Astrocyte (in vitro differentiated cells and primary cell): ENCODE results near the gene PCNT. TPM values are rescaled to one million over a fixed set of nuclear protein-coding genes. Genes with fewer than 3 reads are reported as not detected.

Source experiments
- DNase-seq: peaks from one replicate; pipeline ENCODE4 v3.0.0-alpha.2; 2010; ENCODE audit warnings: low read depth
- FAIRE-seq: peaks from 2 replicates; lab custom pipeline; 2011; peaks lifted over from hg19 to GRCh38; lab: Jason Lieb, UNC
- H2AFZ ChIP-seq: 2 replicates; pipeline ENCODE4 v1.6.0; 2012; ENCODE audit warnings: low read depth, low read length, inconsistent platforms
- H3K27ac ChIP-seq: 2 replicates; pipeline ENCODE4 v1.5.1; 2011; ENCODE audit warnings: low read depth, low read length, inconsistent platforms
- H3K27me3 ChIP-seq: 2 replicates; pipeline ENCODE4 v1.6.0; 2011; ENCODE audit warnings: low read length, inconsistent platforms; ENCODE audit not compliant: insufficient read depth
- H3K36me3 ChIP-seq: 2 replicates; pipeline ENCODE4 v1.5.1; 2011; ENCODE audit warnings: low read length, inconsistent platforms; ENCODE audit not compliant: insufficient read depth
- H3K4me1 ChIP-seq: 2 replicates; pipeline ENCODE4 v1.5.1; 2011; ENCODE audit warnings: low read length, inconsistent platforms; ENCODE audit not compliant: insufficient read depth
- H3K4me2 ChIP-seq: 2 replicates; pipeline ENCODE4 v1.6.0; 2012; ENCODE audit warnings: low read length, inconsistent platforms
- H3K4me3 ChIP-seq: 2 replicates; pipeline ENCODE4 v1.5.1; 2011; ENCODE audit warnings: low read depth, mild to moderate bottlenecking, low read length, inconsistent platforms; ENCODE audit not compliant: insufficient read depth
- H3K79me2 ChIP-seq: 2 replicates; pipeline ENCODE4 v1.6.0; 2012; ENCODE audit warnings: mild to moderate bottlenecking, low read length, inconsistent platforms; ENCODE audit not compliant: insufficient read depth
- H3K9ac ChIP-seq: 2 replicates; pipeline ENCODE4 v1.6.0; 2012; ENCODE audit warnings: mild to moderate bottlenecking, low read length, inconsistent platforms
- H3K9me3 ChIP-seq: 2 replicates; pipeline ENCODE4 v1.5.1; 2012; ENCODE audit warnings: low read depth, mild to moderate bottlenecking, low read length, inconsistent platforms; ENCODE audit not compliant: insufficient read depth
- H4K20me1 ChIP-seq: 2 replicates; pipeline ENCODE4 v1.6.0; 2012; ENCODE audit warnings: low read length, inconsistent platforms; ENCODE audit not compliant: insufficient read depth
- H3K27ac Mint-ChIP-seq: one replicate; pipeline ENCODE4 v1.8.0; 2021; ENCODE audit warnings: mild to moderate bottlenecking, mixed read lengths; ENCODE audit not compliant: unreplicated experiment
- H3K27me3 Mint-ChIP-seq: one replicate; pipeline ENCODE4 v1.8.0; 2021; ENCODE audit warnings: low read depth, mixed read lengths; ENCODE audit not compliant: unreplicated experiment
- H3K36me3 Mint-ChIP-seq: one replicate; pipeline ENCODE4 v1.8.0; 2021; ENCODE audit warnings: low read depth, mixed read lengths; ENCODE audit not compliant: unreplicated experiment
- H3K4me1 Mint-ChIP-seq: one replicate; pipeline ENCODE4 v1.8.0; 2021; ENCODE audit warnings: low read depth, mixed read lengths; ENCODE audit not compliant: unreplicated experiment
- H3K4me3 Mint-ChIP-seq: one replicate; pipeline ENCODE4 v1.8.0; 2021; ENCODE audit warnings: mild to moderate bottlenecking, moderate library complexity, mixed read lengths; ENCODE audit not compliant: unreplicated experiment
- H3K9me3 Mint-ChIP-seq: one replicate; pipeline ENCODE4 v1.8.0; 2021; ENCODE audit warnings: mild to moderate bottlenecking, mixed read lengths; ENCODE audit not compliant: unreplicated experiment
- EZH2 ChIP-seq: IDR thresholded peaks from 2 replicates; pipeline ENCODE4 v1.6.1; 2012; ENCODE audit warnings: mild to moderate bottlenecking, low read length, inconsistent platforms; ENCODE audit not compliant: insufficient read depth
- total RNA-seq: library from RNA; stranded (reverse); gene quantifications from 2 replicates; pipeline ENCODE4 v1.2.1, GENCODE V29; 2021
- TF ChIP-seq, protein P1 (sequence below): IDR thresholded peaks from 2 replicates; pipeline ENCODE4 v1.5.1; 2011; ENCODE audit warnings: low read depth, mild to moderate bottlenecking, inconsistent platforms, low read length, moderate library complexity; ENCODE audit not compliant: insufficient read depth

The PCNT gene
- total RNA-seq, 1 donor from 2014 or later = 19.9 TPM

DNA sequence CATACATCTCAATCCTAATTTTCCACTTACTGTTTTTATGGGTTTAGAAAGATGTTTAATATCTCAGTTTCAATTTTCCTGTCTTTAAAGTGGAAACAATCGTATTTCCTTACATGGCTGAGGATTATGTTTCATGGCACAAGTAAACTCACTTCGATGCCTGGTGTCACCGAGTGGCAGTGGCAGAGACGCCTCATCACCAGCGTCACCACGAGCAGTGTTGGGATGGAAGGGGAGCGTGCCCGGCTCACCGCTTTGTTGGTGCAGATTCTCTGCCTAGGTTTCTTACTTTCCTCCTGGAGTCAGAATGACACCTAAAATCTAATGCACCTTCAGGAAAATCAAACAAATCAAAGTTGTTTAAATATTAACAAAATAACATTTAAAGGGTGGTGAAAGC, 86.6 kb downstream of the PCNT start:
- no peak overlapping the region for H3K4me3 ChIP-seq
- no peak overlapping the region for H2AFZ ChIP-seq
- no peak overlapping the region for H3K27ac ChIP-seq
- H3K4me1 Mint-ChIP-seq = peaks cover 2% of the 10 kb centered on the region
- FAIRE-seq (no peak), DNase-seq (no peak)
- no peaks in the 10 kb centered on the region for H3K79me2 ChIP-seq
- H3K36me3 ChIP-seq = peaks cover 4% of the 10 kb centered on the region
- no peaks in the 10 kb centered on the region for H3K9me3 ChIP-seq
- H3K27me3 ChIP-seq = no peaks in the 10 kb centered on the region
- H3K27ac Mint-ChIP-seq = no peak overlapping the region
- no peak overlapping the region for H3K4me2 ChIP-seq
- no peaks in the 10 kb centered on the region for H3K27me3 Mint-ChIP-seq
- no peak overlapping the region for H3K9ac ChIP-seq
- no peaks in the 10 kb centered on the region for H3K4me1 ChIP-seq
- H4K20me1 ChIP-seq = peaks cover 4% of the 10 kb centered on the region
- TF ChIP-seq, protein P1, sequence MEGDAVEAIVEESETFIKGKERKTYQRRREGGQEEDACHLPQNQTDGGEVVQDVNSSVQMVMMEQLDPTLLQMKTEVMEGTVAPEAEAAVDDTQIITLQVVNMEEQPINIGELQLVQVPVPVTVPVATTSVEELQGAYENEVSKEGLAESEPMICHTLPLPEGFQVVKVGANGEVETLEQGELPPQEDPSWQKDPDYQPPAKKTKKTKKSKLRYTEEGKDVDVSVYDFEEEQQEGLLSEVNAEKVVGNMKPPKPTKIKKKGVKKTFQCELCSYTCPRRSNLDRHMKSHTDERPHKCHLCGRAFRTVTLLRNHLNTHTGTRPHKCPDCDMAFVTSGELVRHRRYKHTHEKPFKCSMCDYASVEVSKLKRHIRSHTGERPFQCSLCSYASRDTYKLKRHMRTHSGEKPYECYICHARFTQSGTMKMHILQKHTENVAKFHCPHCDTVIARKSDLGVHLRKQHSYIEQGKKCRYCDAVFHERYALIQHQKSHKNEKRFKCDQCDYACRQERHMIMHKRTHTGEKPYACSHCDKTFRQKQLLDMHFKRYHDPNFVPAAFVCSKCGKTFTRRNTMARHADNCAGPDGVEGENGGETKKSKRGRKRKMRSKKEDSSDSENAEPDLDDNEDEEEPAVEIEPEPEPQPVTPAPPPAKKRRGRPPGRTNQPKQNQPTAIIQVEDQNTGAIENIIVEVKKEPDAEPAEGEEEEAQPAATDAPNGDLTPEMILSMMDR = no peak
- no peak for TF ChIP-seq EZH2
- no peak overlapping the region for H3K4me3 Mint-ChIP-seq
- H3K36me3 Mint-ChIP-seq = peaks cover 12% of the 10 kb centered on the region
- H3K9me3 Mint-ChIP-seq = no peaks in the 10 kb centered on the region

DNA sequence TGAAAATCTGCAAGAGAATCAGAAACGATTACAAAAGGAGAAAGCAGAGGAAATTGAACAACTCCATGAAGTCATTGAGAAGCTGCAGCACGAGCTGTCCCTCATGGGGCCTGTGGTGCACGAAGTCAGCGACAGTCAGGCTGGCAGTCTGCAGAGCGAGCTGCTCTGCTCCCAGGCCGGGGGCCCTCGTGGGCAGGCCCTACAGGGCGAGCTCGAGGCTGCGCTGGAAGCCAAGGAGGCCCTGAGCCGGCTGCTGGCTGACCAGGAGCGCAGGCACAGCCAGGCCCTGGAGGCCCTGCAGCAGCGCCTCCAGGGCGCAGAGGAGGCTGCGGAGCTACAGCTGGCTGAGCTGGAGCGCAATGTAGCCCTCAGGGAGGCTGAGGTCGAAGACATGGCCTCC, 87.3 kb downstream of the PCNT start:
- Mint-ChIP-seq H3K27ac (no peak overlapping the region), H3K9me3 (no peaks in the 10 kb centered on the region), H3K36me3 (peaks cover 18% of the 10 kb centered on the region), H3K4me1 (peaks cover 2% of the 10 kb centered on the region), H3K4me3 (no peak overlapping the region), H3K27me3 (no peaks in the 10 kb centered on the region)
- H3K27me3 ChIP-seq = no peaks in the 10 kb centered on the region
- H3K4me1 ChIP-seq = no peaks in the 10 kb centered on the region
- peaks cover 4% of the 10 kb centered on the region for H3K36me3 ChIP-seq
- no peak overlapping the region for H2AFZ ChIP-seq
- TF ChIP-seq EZH2 = no peak
- TF ChIP-seq, protein P1 = no peak
- H3K9me3 ChIP-seq = no peaks in the 10 kb centered on the region
- peaks cover 4% of the 10 kb centered on the region for H4K20me1 ChIP-seq
- no peak overlapping the region for H3K4me2 ChIP-seq
- H3K27ac ChIP-seq = no peak overlapping the region
- FAIRE-seq (no peak), DNase-seq (no peak)
- H3K79me2 ChIP-seq = no peaks in the 10 kb centered on the region
- H3K9ac ChIP-seq = no peak overlapping the region
- no peak overlapping the region for H3K4me3 ChIP-seq

DNA sequence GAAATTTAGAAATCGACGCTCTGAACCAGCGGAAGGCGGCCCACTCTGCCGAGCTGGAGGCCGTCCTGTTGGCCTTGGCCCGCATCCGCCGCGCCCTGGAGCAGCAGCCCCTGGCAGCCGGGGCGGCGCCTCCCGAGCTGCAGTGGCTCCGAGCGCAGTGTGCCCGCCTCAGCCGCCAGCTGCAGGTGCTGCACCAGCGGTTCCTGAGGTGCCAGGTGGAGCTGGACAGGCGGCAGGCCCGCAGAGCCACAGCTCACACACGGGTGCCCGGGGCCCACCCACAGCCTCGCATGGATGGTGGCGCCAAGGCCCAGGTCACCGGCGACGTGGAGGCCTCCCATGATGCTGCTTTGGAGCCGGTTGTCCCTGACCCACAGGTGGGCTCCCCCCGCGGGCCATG, 87.7 kb downstream of the PCNT start:
- H3K27me3 ChIP-seq = no peaks in the 10 kb centered on the region
- H3K4me1 Mint-ChIP-seq = peaks cover 2% of the 10 kb centered on the region
- no peak overlapping the region for H3K27ac ChIP-seq
- no peaks in the 10 kb centered on the region for H3K4me1 ChIP-seq
- peaks cover 4% of the 10 kb centered on the region for H4K20me1 ChIP-seq
- H3K36me3 Mint-ChIP-seq = peaks cover 18% of the 10 kb centered on the region
- H2AFZ ChIP-seq = no peak overlapping the region
- H3K27ac Mint-ChIP-seq = no peak overlapping the region
- H3K9me3 Mint-ChIP-seq = no peaks in the 10 kb centered on the region
- H3K9ac ChIP-seq = no peak overlapping the region
- no peak for FAIRE-seq
- H3K27me3 Mint-ChIP-seq = no peaks in the 10 kb centered on the region
- no peaks in the 10 kb centered on the region for H3K9me3 ChIP-seq
- no peak overlapping the region for H3K4me2 ChIP-seq
- H3K4me3 Mint-ChIP-seq = no peak overlapping the region
- H3K36me3 ChIP-seq = peaks cover 4% of the 10 kb centered on the region
- no peak overlapping the region for H3K4me3 ChIP-seq
- H3K79me2 ChIP-seq = no peaks in the 10 kb centered on the region
- TF ChIP-seq, protein P1 = no peak
- TF ChIP-seq EZH2 = no peak
- no peak for DNase-seq
